Measurements from ENCODE around the gene RETREG2. TPM values are rescaled to one million over a fixed set of nuclear protein-coding genes. Genes with fewer than 3 reads are reported as not detected.

Gene RETREG2
- total and polyA plus RNA-seq, 2 of the 4 experiments (the other 2 are of a cell fraction): 45.2 to 51.1 TPM

DNA sequence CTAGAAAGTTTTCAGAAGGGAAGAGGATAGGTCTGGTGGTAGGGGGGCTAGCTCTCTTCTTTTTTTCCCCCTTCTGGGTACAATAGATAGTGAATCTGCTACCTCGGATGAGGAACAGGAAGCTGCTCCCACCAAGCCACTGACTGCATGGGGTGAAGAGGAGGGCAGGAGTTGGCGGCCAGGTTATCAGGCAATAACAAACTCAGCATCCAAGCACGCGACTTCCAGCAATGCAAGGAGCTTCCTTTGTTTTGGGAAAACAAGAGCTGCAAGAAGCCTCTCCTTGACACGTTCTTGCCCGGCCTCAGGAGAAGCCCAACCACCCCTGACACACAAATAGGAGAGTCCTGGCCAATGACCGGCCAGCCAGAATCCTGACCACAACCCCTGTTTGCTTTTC is 49.7 kb upstream of the RETREG2 start:
- Histone ChIP-seq H3K56ac (ENCODE audit: extremely low read depth, insufficient read depth, low read length) (no peak overlapping the region), H4K5ac (ENCODE audit: low read depth, low read length) (no peak overlapping the region), H4K8ac (ENCODE audit: low read depth in 2 of 2, low read length in 2 of 2) (no peak overlapping the region), H3K4me1 (ENCODE audit: control insufficient read depth, insufficient read depth, low read length) (peaks cover 12% of the 10 kb centered on the region), H2AK5ac (ENCODE audit: low read depth, low read length) (no peak overlapping the region), H4K20me1 (ENCODE audit: insufficient read depth, low read length) (no peaks in the 10 kb centered on the region), H3K36me3 (ENCODE audit: control insufficient read depth, insufficient read depth, low read length) (no peaks in the 10 kb centered on the region), H3K14ac (replicated peaks; ENCODE audit: low read depth, low read length) (no peak overlapping the region), H2BK5ac (ENCODE audit: low read depth, low read length, poor library complexity, severe bottlenecking) (no peak overlapping the region), H3K79me1 (ENCODE audit: low read depth in 1 of 2, low read length in 2 of 2) (no peaks in the 10 kb centered on the region; a peak in 1 of 4 replicates), H3K9me3 (ENCODE audit: control insufficient read depth, insufficient read depth, low read length) (no peaks in the 10 kb centered on the region), H3K27ac (ENCODE audit: insufficient read depth, low read length) (no peak overlapping the region), H2AFZ (replicated peaks; ENCODE audit: low read length, poor library complexity) (no peak overlapping the region), H3K27me3 (ENCODE audit: control insufficient read depth, insufficient read depth, low read length) (no peaks in the 10 kb centered on the region), H4K91ac (ENCODE audit: insufficient read depth, low read depth, low read length) (no peak overlapping the region), H2BK20ac (ENCODE audit: low read depth, low read length) (no peak overlapping the region), H2BK120ac (ENCODE audit: low read depth, low read length) (no peak overlapping the region), H3K4me3 (ENCODE audit: insufficient read depth, low read depth, low read length) (no peak overlapping the region), H3K4me2 (ENCODE audit: low read depth, low read length) (no peak overlapping the region), H3K4ac (ENCODE audit: low read depth, low read length) (no peak overlapping the region), H3K23ac (ENCODE audit: low read depth, low read length) (no peak overlapping the region), H3K18ac (ENCODE audit: low read depth, low read length) (no peak overlapping the region), H3K9me1 (ENCODE audit: insufficient read depth, low read length) (peaks cover 9% of the 10 kb centered on the region), H2BK15ac (ENCODE audit: low read depth, low read length) (no peak overlapping the region), H2AK9ac (replicated peaks; ENCODE audit: low read depth, low read length, poor library complexity) (no peak overlapping the region), H3K9ac (ENCODE audit: low read depth, low read length) (no peak overlapping the region)
- no peak for DNase-seq
- dilution Hi-C loops (cut with HindIII; ENCODE audit: low sequenced_read_pairs, unreplicated experiment) (no loop called here), in situ Hi-C loops (cut with MboI; ENCODE audit: low sequenced_read_pairs) (no loop called here), intact Hi-C loops (cut with micrococcal nuclease) (no loop called here)
- ChIA-PET POLR2A (ENCODE audit: unreplicated experiment) (no interaction called here), CTCF (interaction anchor here (1.0 kb wide), 1 partner anchor 17 kb away, joined by 4 read pairs; no protein-coding TSS in a partner anchor)
- no peak for TF ChIP-seq MAFK (IDR thresholded peaks at IDR 0.05; ENCODE audit: low read depth, low read length)
- BruUV-seq (replicated peaks): no TSS peak
- WGBS, 2 experiments (ENCODE audit: extremely low coverage in 2 of 2, insufficient read length in 1 of 2): 73% methylated on average over 4 of the region's 7 CpGs; no CpG with 5 or more reads in 1 of the 2 experiments
- no peak for ATAC-seq (ENCODE audit: low read depth)

All from IMR-90 (cell line).